WTC11 (cell line): ENCODE results near the gene RRP1.

Source experiments
- ATF3 ChIP-seq: sonication (generic); formaldehyde crosslinking; conservative IDR thresholded peaks from 2 replicates; pipeline ENCODE4 v1.8.1; 2022; ENCODE audit warnings: mild to moderate bottlenecking, missing genetic modification reagents
- E2F1 ChIP-seq: sonication (generic); formaldehyde crosslinking; IDR thresholded peaks from 2 replicates; pipeline ENCODE4 v1.8.0; 2022; ENCODE audit warnings: mild to moderate bottlenecking, missing genetic modification reagents
- FOXJ3 ChIP-seq: sonication (generic); formaldehyde crosslinking; IDR thresholded peaks from 2 replicates; pipeline ENCODE4 v1.9.0; 2021; ENCODE audit warnings: missing genetic modification reagents, mild to moderate bottlenecking, borderline replicate concordance
- ZNF138 ChIP-seq: sonication (generic); formaldehyde crosslinking; conservative IDR thresholded peaks from 2 replicates; pipeline ENCODE4 v1.8.1; 2022; ENCODE audit warnings: mild to moderate bottlenecking, moderate library complexity, missing genetic modification reagents
- ZNF532 ChIP-seq: fragments of 250-450 bp; sonication (Bioruptor Pico); IDR thresholded peaks from 2 replicates; pipeline ENCODE4 v1.9.0; 2021; ENCODE audit warnings: mild to moderate bottlenecking, borderline replicate concordance
- TF ChIP-seq, protein P1 (sequence below): fragments of 200-600 bp; IDR thresholded peaks from 2 replicates; pipeline ENCODE4 v1.8.0; 2022; ENCODE audit warnings: antibody characterized with exemption

- no peak for TF ChIP-seq ZNF138
- TF ChIP-seq, protein P1, sequence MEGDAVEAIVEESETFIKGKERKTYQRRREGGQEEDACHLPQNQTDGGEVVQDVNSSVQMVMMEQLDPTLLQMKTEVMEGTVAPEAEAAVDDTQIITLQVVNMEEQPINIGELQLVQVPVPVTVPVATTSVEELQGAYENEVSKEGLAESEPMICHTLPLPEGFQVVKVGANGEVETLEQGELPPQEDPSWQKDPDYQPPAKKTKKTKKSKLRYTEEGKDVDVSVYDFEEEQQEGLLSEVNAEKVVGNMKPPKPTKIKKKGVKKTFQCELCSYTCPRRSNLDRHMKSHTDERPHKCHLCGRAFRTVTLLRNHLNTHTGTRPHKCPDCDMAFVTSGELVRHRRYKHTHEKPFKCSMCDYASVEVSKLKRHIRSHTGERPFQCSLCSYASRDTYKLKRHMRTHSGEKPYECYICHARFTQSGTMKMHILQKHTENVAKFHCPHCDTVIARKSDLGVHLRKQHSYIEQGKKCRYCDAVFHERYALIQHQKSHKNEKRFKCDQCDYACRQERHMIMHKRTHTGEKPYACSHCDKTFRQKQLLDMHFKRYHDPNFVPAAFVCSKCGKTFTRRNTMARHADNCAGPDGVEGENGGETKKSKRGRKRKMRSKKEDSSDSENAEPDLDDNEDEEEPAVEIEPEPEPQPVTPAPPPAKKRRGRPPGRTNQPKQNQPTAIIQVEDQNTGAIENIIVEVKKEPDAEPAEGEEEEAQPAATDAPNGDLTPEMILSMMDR, result no peak
- TF ChIP-seq ATF3, result no peak
- no peak for TF ChIP-seq ZNF532 (CRISPR knock-in tag)
- TF ChIP-seq FOXJ3, result no peak
- TF ChIP-seq E2F1 (CRISPR knock-in tag), result no peak
Measured at GRCh38 chr21:43800566-43800965, 11.2 kb downstream of the RRP1 start.
